PC-3 (cell line): ENCODE data around the gene SIGLEC12. TPM values are rescaled to one million over a fixed set of nuclear protein-coding genes. Genes with fewer than 3 reads are reported as not detected.

ENCODE experiments used
- ATAC-seq: fragments of 200-7000 bp; cut with Tn5 transposase; 2 replicates; pipeline ENCODE4 v1.9.1; 2020; ENCODE audit warnings: mild to moderate bottlenecking, moderate library complexity
- BruUV-seq: library from RNA; stranded (reverse); fragments of 400-500 nt; replicated peaks from 2 replicates; lab custom pipeline; 2021; lab: Mats Ljungman, UMichigan
- CTCF ChIA-PET: fragments of 300-600 bp; sonication (Branson Sonifier 250); formaldehyde crosslinking; loops from one replicate; lab custom pipeline; 2022; ENCODE audit warnings: antibody characterized with exemption; lab: Charles Lee
- POLR2A ChIA-PET: fragments of 300-600 bp; sonication (Branson Sonifier 250); formaldehyde crosslinking; loops from one replicate; lab custom pipeline; 2022; ENCODE audit warnings: antibody characterized with exemption; ENCODE audit not compliant: unreplicated experiment; lab: Charles Lee
- DNase-seq: peaks from one replicate; pipeline ENCODE4 v3.0.0-alpha.2; 2015
- H2AFZ ChIP-seq: fragments of 300-600 bp; sonication (generic); 2 replicates; pipeline ENCODE4 v1.6.0; 2016; ENCODE audit warnings: antibody characterized with exemption, low read length
- H3F3A ChIP-seq: fragments of 300-600 bp; sonication (generic); one replicate; pipeline ENCODE4 v1.6.0; 2017; ENCODE audit warnings: antibody characterized with exemption, low read length, control low read depth, mild to moderate bottlenecking; ENCODE audit not compliant: unreplicated experiment
- H3K27ac ChIP-seq: fragments of 300-600 bp; sonication (generic); 2 replicates; pipeline ENCODE4 v1.5.1; 2016; ENCODE audit warnings: mild to moderate bottlenecking, low read length
- H3K27me3 ChIP-seq: fragments of 300-600 bp; sonication (generic); 2 replicates; pipeline ENCODE4 v1.6.1; 2016; ENCODE audit warnings: low read length, mixed read lengths
- H3K36me3 ChIP-seq: fragments of 300-600 bp; sonication (generic); 2 replicates; pipeline ENCODE4 v1.6.1; 2016; ENCODE audit warnings: low read depth, mixed run types, low read length, mixed read lengths
- H3K4me1 ChIP-seq: fragments of 300-600 bp; sonication (generic); 2 replicates; pipeline ENCODE4 v1.5.1; 2016; ENCODE audit warnings: low read length; ENCODE audit not compliant: insufficient read depth
- H3K4me2 ChIP-seq: fragments of 300-600 bp; sonication (generic); 2 replicates; pipeline ENCODE4 v1.6.0; 2016; ENCODE audit warnings: low read length
- H3K4me3 ChIP-seq: fragments of 300-600 bp; sonication (generic); 2 replicates; pipeline ENCODE4 v1.5.1; 2016; ENCODE audit warnings: mild to moderate bottlenecking, low read length, mixed read lengths
- H3K79me2 ChIP-seq: fragments of 300-600 bp; sonication (generic); 2 replicates; pipeline ENCODE4 v1.6.1; 2017; ENCODE audit warnings: low read length, mixed read lengths
- H3K9ac ChIP-seq: fragments of 300-600 bp; sonication (generic); 2 replicates; pipeline ENCODE4 v1.6.0; 2016; ENCODE audit warnings: mild to moderate bottlenecking, low read length
- H3K9me2 ChIP-seq: fragments of 300-600 bp; sonication (generic); replicated peaks from 2 replicates; pipeline ENCODE4 v1.6.1; 2016; ENCODE audit warnings: mixed run types, low read length, mixed read lengths
- H3K9me3 ChIP-seq: fragments of 300-600 bp; sonication (generic); 2 replicates; pipeline ENCODE4 v1.6.1; 2016; ENCODE audit warnings: low read length, mixed read lengths
- H4K20me1 ChIP-seq: fragments of 300-600 bp; sonication (generic); 2 replicates; pipeline ENCODE4 v1.6.1; 2016; ENCODE audit warnings: low read length, mixed read lengths
- CTCF ChIP-seq: fragments of 300-600 bp; sonication (generic); conservative IDR thresholded peaks from 2 replicates; pipeline ENCODE4 v1.5.1; 2017; ENCODE audit warnings: antibody characterized with exemption, low read depth, mild to moderate bottlenecking, low read length
- EZH2 ChIP-seq: fragments of 300-600 bp; sonication (generic); IDR thresholded peaks from one replicate; pipeline ENCODE4 v1.6.1; 2017; ENCODE audit warnings: antibody characterized with exemption, mild to moderate bottlenecking, low read length; ENCODE audit not compliant: unreplicated experiment
- EZH2phosphoT487 ChIP-seq: fragments of 300-600 bp; sonication (generic); IDR thresholded peaks from 2 replicates; pipeline ENCODE4 v1.6.1; 2018; ENCODE audit warnings: mild to moderate bottlenecking, antibody characterized with exemption, low read length, borderline replicate concordance
- intact Hi-C: fragments of 100-400 bp; cut with micrococcal nuclease; formaldehyde crosslinking; loops from 2 replicates; pipeline ENCODE4 v1.9.0; 2023
- total RNA-seq: library from RNA; depleted of rRNA; stranded (reverse); fragments of >200 nt; gene quantifications from 2 replicates; pipeline ENCODE4 v1.2.3, GENCODE V29; 2014

Gene SIGLEC12
- total RNA-seq, 1 experiment from 2014 or later, result not detected

DNA sequence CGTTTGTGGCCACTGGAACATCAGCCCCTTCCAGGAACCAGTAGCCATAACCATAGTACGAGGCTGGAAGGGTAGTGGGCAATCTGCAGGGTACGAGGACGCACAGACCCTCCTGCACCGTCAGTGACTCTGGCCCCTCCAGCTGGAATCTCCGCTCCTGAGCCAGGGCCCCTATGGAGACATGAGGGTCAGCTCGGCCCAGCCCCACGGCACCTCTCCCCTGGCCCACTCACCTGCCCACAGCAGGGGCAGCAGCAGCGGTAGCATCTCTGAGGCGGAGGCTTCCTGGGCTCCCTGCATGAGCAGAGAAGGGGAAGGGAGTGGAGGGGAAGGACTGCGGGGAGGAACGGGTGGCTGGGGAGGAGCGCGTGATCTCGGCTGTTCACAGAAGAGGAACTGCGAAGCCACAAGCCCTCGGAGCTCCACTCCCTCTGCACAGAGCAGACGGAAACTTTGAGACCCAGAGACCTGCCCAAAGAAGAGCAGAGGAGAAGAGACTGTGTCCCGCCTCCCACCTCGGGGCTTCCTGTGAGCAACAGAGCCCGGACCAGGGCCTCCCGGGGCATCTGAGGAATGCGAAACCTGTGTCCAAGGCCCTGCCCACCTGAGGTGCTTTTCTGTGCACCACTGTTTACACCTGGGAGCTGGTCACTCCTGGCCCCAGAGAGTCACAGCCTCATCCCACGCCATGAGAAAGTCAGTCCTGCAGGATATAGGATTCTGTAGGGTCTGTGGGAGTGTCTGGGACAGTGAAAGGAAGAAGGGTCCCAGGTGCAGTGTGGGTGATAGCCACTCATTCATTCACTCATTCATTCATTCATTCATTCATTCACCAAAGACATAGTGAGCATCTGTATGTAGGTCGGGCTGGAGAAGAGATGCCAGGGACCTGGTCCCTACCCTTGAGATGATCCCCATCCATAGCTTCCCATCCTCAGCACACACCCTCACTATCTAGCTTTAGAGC lies 30.0 kb upstream of the SIGLEC12 start, which contains the start of gene SIGLEC6:
Gene SIGLEC6, minus strand, starts transcription at position 322 of the 967 bp plus-strand sequence. Its CDS starts 22 bp downstream, at position 300.
- H3F3A ChIP-seq, result no peaks in the 10 kb centered on the region

GRCh38 chr19:51530616-51531015 lies 29.0 kb upstream of the SIGLEC12 start:
- Histone ChIP-seq H3K27ac (no peak overlapping the region), H3K36me3 (no peaks in the 10 kb centered on the region), H3K9ac (no peak overlapping the region), H3F3A (no peaks in the 10 kb centered on the region), H4K20me1 (no peaks in the 10 kb centered on the region), H3K4me1 (no peaks in the 10 kb centered on the region), H3K27me3 (peaks cover 100% of the 10 kb centered on the region), H3K9me2 (no peaks in the 10 kb centered on the region), H3K79me2 (no peaks in the 10 kb centered on the region), H3K4me2 (no peak overlapping the region), H3K9me3 (no peaks in the 10 kb centered on the region), H2AFZ (no peak overlapping the region), H3K4me3 (no peak overlapping the region)
- ChIA-PET CTCF (interaction anchor here (0.7 kb wide), 1 partner anchor 56 kb away, joined by 3 read pairs; no protein-coding TSS in a partner anchor), POLR2A (no interaction called here)
- no peak for TF ChIP-seq EZH2phosphoT487
- TF ChIP-seq EZH2, result no peak
- no peak for TF ChIP-seq CTCF
- no TSS peak for BruUV-seq
- DNase-seq (no peak), ATAC-seq (no peak)
- intact Hi-C loops, result no loop called here

More for the DNA sequence above, 30.0 kb upstream of the SIGLEC12 start, which contains the start of gene SIGLEC6:
- Histone ChIP-seq H3K4me2 (no peak within 1 kb of the TSS), H3K9me2 (no peaks in the 10 kb centered on the region), H2AFZ (no peak within 1 kb of the TSS), H3K36me3 (no peaks in the 10 kb centered on the region), H3K9ac (no peak within 1 kb of the TSS), H4K20me1 (no peaks in the 10 kb centered on the region), H3K27ac (no peak within 1 kb of the TSS), H3K79me2 (no peaks in the 10 kb centered on the region), H3K4me1 (no peaks in the 10 kb centered on the region), H3K4me3 (no peak within 1 kb of the TSS), H3K9me3 (no peaks in the 10 kb centered on the region), H3K27me3 (peaks cover 100% of the 10 kb centered on the region)
- no peak for ATAC-seq
- no peak for TF ChIP-seq EZH2phosphoT487
- DNase-seq, result no peak
- POLR2A ChIA-PET, result no interaction called here
- BruUV-seq, result no TSS peak
- CTCF ChIA-PET, result no interaction called here
- intact Hi-C loops, result no loop called here

DNA sequence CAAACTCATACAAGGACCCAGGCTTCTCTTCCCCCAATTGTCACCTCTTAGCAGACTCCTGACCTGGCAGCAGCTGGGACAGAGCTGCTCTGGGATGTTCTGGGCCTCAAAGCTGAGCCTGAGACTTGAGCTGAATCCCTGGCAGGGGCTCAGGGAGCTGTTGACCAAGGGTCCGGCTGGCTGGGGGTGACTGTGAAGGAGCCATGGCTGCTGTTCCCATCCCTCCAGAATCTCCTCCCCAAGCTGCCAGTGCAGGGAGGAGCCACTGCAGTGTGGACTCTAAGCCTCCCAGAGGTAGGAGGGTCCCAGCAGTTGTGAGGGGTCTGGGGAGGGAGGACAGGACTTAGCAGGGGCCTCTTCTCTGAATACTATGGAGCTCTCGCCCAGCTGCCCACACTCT lies 27.7 kb upstream of the SIGLEC12 start:
- Histone ChIP-seq H4K20me1 (no peaks in the 10 kb centered on the region), H3K36me3 (no peaks in the 10 kb centered on the region), H3K27me3 (peaks cover 89% of the 10 kb centered on the region), H3K4me3 (no peak overlapping the region), H3K27ac (no peak overlapping the region), H3F3A (no peaks in the 10 kb centered on the region), H3K9ac (no peak overlapping the region), H2AFZ (no peak overlapping the region), H3K79me2 (no peaks in the 10 kb centered on the region), H3K9me3 (no peaks in the 10 kb centered on the region), H3K9me2 (no peaks in the 10 kb centered on the region), H3K4me1 (no peaks in the 10 kb centered on the region), H3K4me2 (no peak overlapping the region)
- intact Hi-C loops, result no loop called here
- DNase-seq (no peak), ATAC-seq (no peak)
- ChIA-PET POLR2A (no interaction called here), CTCF (no interaction called here)
- no TSS peak for BruUV-seq
- no peak for TF ChIP-seq EZH2
- no peak for TF ChIP-seq EZH2phosphoT487
- no peak for TF ChIP-seq CTCF
